Activated CD4-positive, alpha-beta T cell treated with anti-CD3 and anti-CD28 coated beads for 1 hour (primary cell): ENCODE results near the gene KLF1.
"Not testable (repeated sequence)": the region's sequence is repeated elsewhere in the genome, so short reads cannot be mapped to it uniquely, and the experiment has no call there.

Experiments
- DNase-seq: peaks from one replicate; pipeline ENCODE4 v3.0.0-alpha.2; 2020

KLF1 gene

DNA sequence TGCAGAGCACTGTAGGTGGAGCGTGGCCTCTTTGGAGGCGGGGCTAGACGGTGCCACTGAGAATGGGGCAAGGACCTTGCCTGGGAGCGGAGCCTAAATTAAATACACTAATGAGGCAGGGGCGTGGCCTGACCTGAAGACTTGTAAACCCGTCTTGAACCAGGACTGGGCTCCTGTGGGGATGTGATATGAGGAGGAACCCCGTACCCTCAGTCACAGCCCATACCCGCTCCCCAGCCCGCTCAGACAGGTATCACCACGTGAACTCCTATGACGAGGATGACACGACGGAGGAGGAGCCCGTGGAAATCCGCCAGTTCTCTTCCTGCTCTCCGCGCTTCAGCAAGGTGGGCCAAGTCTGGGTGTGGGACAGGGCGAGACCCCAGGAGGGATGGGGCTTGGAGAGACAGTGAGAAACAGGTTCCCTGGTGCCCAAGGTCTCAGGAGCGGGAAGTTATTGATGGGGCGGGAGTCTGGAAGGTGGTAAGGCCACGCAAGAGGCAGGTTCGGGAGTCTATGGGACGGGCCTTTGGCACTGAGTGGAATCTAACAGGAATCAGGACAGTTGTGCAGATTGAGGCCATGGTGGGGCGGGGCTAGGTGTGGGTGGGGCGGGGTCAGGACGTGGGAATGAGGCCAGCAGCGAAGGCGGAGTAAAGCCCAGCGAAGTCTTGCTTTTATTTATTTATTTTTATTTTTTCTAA is 20.4 kb downstream of the KLF1 start:
- DNase-seq, result no peak

GRCh38 chr19:12865746-12866415 is 21.1 kb downstream of the KLF1 start:
- DNase-seq, result no peak

DNA sequence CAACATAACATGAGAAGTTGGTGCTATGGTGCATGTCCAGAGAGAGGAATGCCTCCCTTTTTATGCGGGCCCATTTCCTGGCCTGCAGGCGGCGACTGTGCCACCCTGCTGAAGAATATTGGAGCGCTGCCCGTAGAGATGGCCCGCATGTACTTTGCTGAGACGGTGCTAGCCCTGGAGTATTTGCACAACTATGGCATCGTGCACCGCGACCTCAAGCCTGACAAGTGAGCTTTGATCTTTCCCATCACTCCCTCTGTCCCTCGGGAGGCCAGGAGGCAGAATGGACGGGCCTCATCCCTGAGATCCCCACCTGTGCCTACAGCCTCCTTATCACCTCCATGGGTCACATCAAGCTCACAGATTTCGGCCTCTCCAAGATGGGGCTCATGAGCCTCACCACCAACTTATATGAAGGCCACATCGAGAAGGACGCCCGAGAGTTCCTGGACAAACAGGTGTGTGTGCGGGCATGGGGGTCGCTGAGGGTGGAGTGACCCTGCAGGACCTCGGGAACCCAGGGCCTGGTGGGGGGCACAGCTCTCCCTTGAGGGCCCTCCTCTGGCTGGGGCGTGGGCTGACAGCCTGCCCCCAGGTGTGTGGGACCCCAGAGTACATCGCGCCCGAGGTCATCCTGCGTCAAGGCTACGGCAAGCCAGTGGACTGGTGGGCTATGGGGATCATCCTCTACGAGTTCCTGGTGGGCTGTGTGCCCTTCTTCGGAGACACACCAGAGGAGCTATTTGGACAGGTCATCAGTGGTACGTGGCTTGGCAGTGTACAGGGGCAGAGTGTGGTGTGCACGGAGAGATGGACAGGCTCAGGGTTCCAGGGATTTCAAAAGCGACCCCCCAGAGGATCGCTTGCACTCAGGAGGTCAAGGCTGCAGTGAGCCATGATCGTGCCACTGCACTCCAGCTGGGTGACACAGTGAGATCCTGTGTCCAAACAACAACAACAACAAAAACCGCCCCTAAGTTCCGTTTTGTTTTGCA is 22.0 kb downstream of the KLF1 start:
- DNase-seq, result no peak

GRCh38 chr19:12864143-12864542 is 22.9 kb downstream of the KLF1 start:
- no peak for DNase-seq

- DNase-seq, result no peak
These were observed 27.5 kb downstream of the KLF1 start for GRCh38 chr19:12859546-12859945.

- DNase-seq, result no peak
These were observed 28.7 kb downstream of the KLF1 start for GRCh38 chr19:12858041-12858928.

DNA sequence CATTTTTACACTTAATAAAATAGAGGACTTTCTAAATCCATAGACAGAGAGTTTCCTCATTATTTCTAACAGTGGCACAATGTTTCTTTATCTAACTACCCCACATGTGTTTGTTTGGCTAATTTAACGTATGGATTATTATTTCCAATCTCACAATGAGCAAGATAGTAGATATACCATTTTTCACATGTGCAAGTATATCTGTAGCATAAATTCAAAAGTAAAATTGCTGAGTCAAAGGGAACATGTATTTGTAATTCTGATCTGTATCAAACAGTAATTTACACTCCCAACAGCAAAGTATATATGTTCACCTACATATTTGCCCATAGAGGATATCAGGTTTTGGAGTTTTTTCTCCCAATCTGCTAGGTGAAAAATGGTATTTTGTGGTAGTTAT is 30.3 kb downstream of the KLF1 start:
- no peak for DNase-seq

GRCh38 chr19:12847159-12848139 is 39.6 kb downstream of the KLF1 start:
- DNase-seq, result peak; percentile 74

DNA sequence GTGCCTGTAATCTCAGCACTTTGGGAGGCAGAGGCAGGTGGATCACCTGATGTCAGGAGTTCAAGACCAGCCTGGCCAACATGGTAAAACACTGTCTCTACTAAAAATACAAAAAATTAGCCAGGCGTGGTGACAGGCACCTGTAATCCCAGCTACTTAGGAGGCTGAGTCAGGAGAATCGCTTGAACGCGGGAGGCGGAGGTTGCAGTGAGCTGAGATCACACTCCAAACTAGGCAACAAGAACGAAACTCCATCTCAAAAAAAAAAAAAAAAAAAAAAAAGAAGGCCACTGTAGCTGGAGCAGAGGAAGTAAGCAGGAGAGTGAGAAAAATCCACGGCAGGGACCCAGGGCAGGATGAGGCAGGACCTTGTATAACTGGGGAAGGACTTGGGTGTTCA is 40.4 kb downstream of the KLF1 start:
- DNase-seq, result not testable (repeated sequence)

- no peak for DNase-seq
These were observed 42.8 kb downstream of the KLF1 start for GRCh38 chr19:12843999-12844732.

DNA sequence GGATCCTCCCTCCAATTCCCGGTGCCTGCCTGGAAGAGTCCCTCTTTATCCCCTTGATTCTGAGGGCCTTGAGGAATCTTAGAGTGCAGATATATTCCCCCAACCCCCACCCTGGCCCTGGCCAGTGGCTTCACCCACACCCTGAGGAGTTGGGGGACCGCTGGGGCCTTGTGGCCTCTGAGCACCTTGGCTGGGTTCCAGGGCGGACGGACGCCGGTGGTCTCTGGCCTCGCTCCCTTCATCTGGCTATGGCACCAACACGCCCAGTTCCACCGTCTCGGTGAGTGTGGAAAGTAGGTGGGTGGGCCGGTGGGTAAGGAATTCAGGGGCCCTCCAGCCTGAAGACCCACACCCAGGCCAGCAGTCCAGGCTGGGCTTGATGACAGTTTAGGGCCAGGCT is 43.7 kb downstream of the KLF1 start:
- no peak for DNase-seq

DNA sequence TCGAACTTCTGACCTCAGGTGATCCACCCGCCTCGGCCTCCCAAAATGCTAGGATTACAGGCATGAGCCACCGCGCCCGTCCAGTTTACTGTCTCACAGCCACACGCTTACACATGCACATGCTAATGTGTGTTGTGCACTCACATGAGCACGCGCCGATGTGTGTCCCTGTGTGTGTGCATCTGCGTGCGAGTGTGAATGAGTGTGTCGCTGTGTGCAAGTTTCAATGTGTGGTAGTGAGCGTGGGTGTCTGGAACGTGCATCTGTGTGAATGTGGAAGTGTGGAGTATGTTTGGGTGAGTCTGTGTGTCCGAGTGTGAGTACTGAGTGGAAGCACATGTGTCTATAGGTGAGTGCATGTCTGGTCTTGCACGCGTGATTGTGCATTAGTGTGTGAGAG is 44.5 kb downstream of the KLF1 start:
- no peak for DNase-seq

DNA sequence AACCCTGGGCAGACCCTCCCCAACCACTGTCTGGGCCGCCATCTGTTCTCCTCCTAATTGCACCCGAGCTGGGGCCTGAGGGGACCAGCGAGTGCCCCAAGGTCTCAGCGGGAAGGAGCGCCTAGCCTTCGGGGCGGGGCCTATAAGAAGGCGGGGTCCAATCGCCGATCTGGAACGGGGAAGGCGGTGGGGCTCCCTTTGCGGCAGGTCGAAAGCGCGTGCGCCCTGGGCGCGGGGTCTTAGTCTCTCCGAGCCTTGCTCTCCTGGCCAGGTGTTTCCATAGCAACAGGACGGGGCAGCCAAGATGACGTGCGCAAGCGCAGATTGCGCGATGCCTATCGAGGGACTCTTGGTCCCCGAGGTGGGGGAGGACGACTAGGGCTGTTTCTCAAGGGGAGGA is 45.9 kb downstream of the KLF1 start:
- no peak for DNase-seq

- no peak for DNase-seq
These were observed 46.6 kb downstream of the KLF1 start for GRCh38 chr19:12840091-12841079.

DNA sequence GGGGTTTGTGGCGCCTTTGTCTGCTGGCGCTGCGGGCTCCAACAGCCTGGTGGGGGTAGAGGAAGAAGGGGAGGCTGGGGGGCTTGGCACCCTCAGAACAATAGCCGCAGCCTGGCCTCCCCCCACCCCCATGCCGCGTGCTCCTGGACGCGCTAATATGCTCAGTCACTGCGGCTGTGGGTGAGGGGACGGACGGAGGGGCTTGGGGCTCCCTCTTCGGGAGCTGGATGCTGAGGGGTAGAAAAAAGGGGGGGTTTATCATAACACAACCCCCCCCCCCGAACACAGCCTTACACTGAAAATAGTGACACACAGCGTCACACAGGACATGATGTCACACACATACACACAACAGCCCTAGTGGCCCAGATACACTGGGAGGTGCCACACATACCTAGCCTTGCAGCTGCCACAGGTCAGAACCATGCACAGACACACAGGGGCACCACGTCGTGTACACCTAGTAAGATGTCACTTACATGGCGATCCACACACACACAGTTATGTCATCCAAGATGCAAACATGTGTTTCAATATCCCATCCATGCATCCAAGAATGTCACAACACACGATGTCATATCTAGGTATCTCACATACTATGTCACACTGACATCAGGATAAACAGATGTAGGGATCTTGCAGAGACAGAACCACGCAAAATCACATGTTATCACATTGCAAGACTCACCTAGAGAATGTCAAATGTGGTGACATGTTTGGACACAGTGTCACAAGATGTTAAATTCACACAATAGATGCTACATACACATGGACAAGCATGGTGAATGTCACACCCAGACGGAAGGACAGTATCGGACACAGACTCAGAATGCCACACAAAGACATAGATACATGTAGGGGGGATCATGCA is 47.9 kb downstream of the KLF1 start:
- DNase-seq, result no peak

DNA sequence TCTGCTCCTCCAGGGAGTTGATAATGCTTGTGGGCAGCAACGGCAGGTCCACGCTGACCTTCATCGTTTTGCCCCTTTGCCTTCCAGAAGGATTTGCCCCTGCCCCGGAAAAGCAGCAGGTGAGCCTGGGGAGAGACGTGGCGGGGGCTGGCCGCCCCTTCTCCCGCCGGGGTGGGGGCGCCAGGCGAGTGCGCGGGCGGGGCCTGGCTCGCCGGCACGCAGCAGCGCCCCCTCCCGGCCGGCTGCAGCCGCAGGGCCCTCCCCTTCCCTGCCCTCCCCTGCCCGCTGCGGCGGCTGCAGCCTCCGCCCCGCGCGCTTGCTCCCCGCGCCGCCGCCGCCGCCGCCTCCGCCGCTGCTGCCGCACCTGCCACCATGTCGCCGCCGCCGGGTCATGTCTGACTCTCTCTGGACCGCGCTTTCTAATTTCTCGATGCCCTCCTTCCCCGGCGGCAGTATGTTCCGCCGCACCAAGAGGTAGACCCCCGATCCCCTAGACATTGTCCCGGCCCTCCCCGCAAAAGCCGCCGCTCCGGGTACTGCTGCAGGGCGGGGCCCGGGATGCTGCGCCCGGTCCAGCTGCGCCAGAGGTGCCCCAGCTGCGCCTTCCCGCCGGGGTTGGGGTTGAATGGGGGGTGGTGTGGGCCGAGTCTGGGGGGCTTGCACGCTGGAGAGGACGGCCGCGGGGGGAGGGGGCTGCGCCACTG is 48.7 kb downstream of the KLF1 start, which contains the start of gene MAST1:
TSS of gene MAST1 (plus strand) at position 334 of the 704 bp plus-strand sequence. CDS start at position 392, 58 bp downstream.
- DNase-seq, result no peak

- DNase-seq, result no peak
These were observed 49.8 kb downstream of the KLF1 start for GRCh38 chr19:12837225-12837624.
